ENCODE data around the gene SCRT2.

The SCRT2 gene

GRCh38 chr20:673603-674001 lies 2.0 kb downstream of the SCRT2 start:
- Histone ChIP-seq H3K4me1 (ENCODE audit: control insufficient read depth, insufficient read depth, low read length) (peaks cover 20% of the 10 kb centered on the region), H3K27me3 (ENCODE audit: control insufficient read depth, insufficient read depth, low read length, poor library complexity, severe bottlenecking) (peaks cover 36% of the 10 kb centered on the region), H3K36me3 (ENCODE audit: control insufficient read depth, insufficient read depth, low read length) (no peaks in the 10 kb centered on the region), H3K4me3 (ENCODE audit: insufficient read depth, low read depth, low read length) (no peak overlapping the region), H3K9me3 (ENCODE audit: control insufficient read depth, low read length) (no peaks in the 10 kb centered on the region), H3K27ac (ENCODE audit: insufficient read depth, low read depth, low read length, poor library complexity, severe bottlenecking) (no peak overlapping the region)
- 75 to 78% methylated on average over 3 of the region's 3 CpGs for WGBS, 2 experiments

GRCh38 chr20:672963-673602 lies 2.5 kb downstream of the SCRT2 start:
- Histone ChIP-seq H3K36me3 (ENCODE audit: control insufficient read depth, insufficient read depth, low read length) (no peaks in the 10 kb centered on the region), H3K4me1 (ENCODE audit: control insufficient read depth, insufficient read depth, low read length) (peaks cover 20% of the 10 kb centered on the region), H3K9me3 (ENCODE audit: control insufficient read depth, low read length) (no peaks in the 10 kb centered on the region), H3K4me3 (ENCODE audit: insufficient read depth, low read depth, low read length) (no peak overlapping the region), H3K27ac (ENCODE audit: insufficient read depth, low read depth, low read length, poor library complexity, severe bottlenecking) (no peak overlapping the region), H3K27me3 (ENCODE audit: control insufficient read depth, insufficient read depth, low read length, poor library complexity, severe bottlenecking) (peaks cover 36% of the 10 kb centered on the region)
- WGBS, 2 experiments = 64 to 69% methylated on average over 7 of the region's 7 CpGs

DNA sequence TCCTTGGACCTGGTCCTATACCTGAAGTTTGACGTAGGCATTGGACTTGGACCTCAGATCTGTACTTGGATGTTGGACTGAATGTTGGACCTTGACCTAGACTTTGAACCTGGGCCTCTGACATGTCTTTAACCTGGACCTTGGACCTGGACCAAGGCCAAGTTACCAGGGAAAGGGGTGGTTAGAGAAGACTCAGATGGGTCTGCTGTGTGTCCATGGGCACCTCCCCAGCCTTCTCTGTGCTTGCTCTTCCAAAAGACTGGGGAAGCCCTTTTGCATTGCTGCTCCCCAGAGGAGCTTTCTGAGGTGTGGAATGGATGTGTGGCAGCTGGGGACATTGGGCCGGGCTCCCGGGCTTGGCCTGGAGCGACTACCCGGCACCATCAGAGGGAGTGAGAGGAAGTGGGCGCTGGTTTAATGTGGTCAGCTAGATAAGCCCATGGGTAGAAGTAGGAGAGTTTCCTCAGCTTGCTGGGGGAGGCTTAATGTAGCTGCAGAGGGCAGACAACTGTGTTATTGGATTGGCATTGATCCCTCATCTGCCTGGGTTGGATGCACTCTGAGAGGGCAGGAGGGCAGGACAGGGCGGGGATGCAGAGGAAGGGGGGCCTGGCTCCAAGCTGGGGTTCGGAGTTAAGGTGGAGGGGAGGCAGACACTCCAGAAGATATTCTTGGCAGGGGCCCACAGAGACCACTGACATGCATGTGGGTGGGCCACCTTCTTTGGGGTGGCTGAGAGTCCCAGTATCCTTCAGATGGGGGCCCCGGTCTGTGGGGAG lies 4.2 kb downstream of the SCRT2 start:
- H3K4me1 ChIP-seq (ENCODE audit: control insufficient read depth, insufficient read depth, low read length) = peaks cover 14% of the 10 kb centered on the region
- WGBS, 2 experiments = 90 to 91% methylated on average over 9 of the region's 9 CpGs
- no peak overlapping the region for H3K4me3 ChIP-seq (ENCODE audit: insufficient read depth, low read depth, low read length)
- H3K9me3 ChIP-seq (ENCODE audit: control insufficient read depth, low read length) = no peaks in the 10 kb centered on the region
- no peaks in the 10 kb centered on the region for H3K36me3 ChIP-seq (ENCODE audit: control insufficient read depth, insufficient read depth, low read length)
- H3K27me3 ChIP-seq (ENCODE audit: control insufficient read depth, insufficient read depth, low read length, poor library complexity, severe bottlenecking) = peaks cover 29% of the 10 kb centered on the region
- no peak overlapping the region for H3K27ac ChIP-seq (ENCODE audit: insufficient read depth, low read depth, low read length, poor library complexity, severe bottlenecking)

- H3K4me3 ChIP-seq (ENCODE audit: insufficient read depth, low read depth, low read length) = no peak overlapping the region
- peaks cover 17% of the 10 kb centered on the region for H3K4me1 ChIP-seq (ENCODE audit: control insufficient read depth, insufficient read depth, low read length)
- H3K36me3 ChIP-seq (ENCODE audit: control insufficient read depth, insufficient read depth, low read length) = no peaks in the 10 kb centered on the region
- 82 to 90% methylated on average over 7 of the region's 7 CpGs for WGBS, 2 experiments
- H3K27me3 ChIP-seq (ENCODE audit: control insufficient read depth, insufficient read depth, low read length, poor library complexity, severe bottlenecking) = peaks cover 20% of the 10 kb centered on the region
- H3K9me3 ChIP-seq (ENCODE audit: control insufficient read depth, low read length) = no peaks in the 10 kb centered on the region
- H3K27ac ChIP-seq (ENCODE audit: insufficient read depth, low read depth, low read length, poor library complexity, severe bottlenecking) = no peak overlapping the region
Observed at GRCh38 chr20:669573-669972, 6.0 kb downstream of the SCRT2 start.

- no peaks in the 10 kb centered on the region for H3K9me3 ChIP-seq (ENCODE audit: control insufficient read depth, low read length)
- H3K27ac ChIP-seq (ENCODE audit: insufficient read depth, low read depth, low read length, poor library complexity, severe bottlenecking) = no peak overlapping the region
- no peak overlapping the region for H3K4me3 ChIP-seq (ENCODE audit: insufficient read depth, low read depth, low read length)
- H3K36me3 ChIP-seq (ENCODE audit: control insufficient read depth, insufficient read depth, low read length) = no peaks in the 10 kb centered on the region
- H3K4me1 ChIP-seq (ENCODE audit: control insufficient read depth, insufficient read depth, low read length) = peaks cover 17% of the 10 kb centered on the region
- WGBS, 2 experiments = 76 to 83% methylated on average over 3 of the region's 3 CpGs
- H3K27me3 ChIP-seq (ENCODE audit: control insufficient read depth, insufficient read depth, low read length, poor library complexity, severe bottlenecking) = peaks cover 16% of the 10 kb centered on the region
Observed at GRCh38 chr20:668638-669037, 7.0 kb downstream of the SCRT2 start.

- Histone ChIP-seq H3K9me3 (ENCODE audit: control insufficient read depth, low read length) (no peaks in the 10 kb centered on the region), H3K27ac (ENCODE audit: insufficient read depth, low read depth, low read length, poor library complexity, severe bottlenecking) (no peak overlapping the region), H3K27me3 (ENCODE audit: control insufficient read depth, insufficient read depth, low read length, poor library complexity, severe bottlenecking) (peaks cover 19% of the 10 kb centered on the region), H3K4me1 (ENCODE audit: control insufficient read depth, insufficient read depth, low read length) (peaks cover 17% of the 10 kb centered on the region), H3K36me3 (ENCODE audit: control insufficient read depth, insufficient read depth, low read length) (no peaks in the 10 kb centered on the region), H3K4me3 (ENCODE audit: insufficient read depth, low read depth, low read length) (no peak overlapping the region)
Observed at GRCh38 chr20:668050-668449, 7.6 kb downstream of the SCRT2 start.

- Histone ChIP-seq H3K4me3 (ENCODE audit: insufficient read depth, low read depth, low read length) (no peak overlapping the region), H3K36me3 (ENCODE audit: control insufficient read depth, insufficient read depth, low read length) (no peaks in the 10 kb centered on the region), H3K4me1 (ENCODE audit: control insufficient read depth, insufficient read depth, low read length) (peaks cover 14% of the 10 kb centered on the region), H3K27ac (ENCODE audit: insufficient read depth, low read depth, low read length, poor library complexity, severe bottlenecking) (no peak overlapping the region), H3K9me3 (ENCODE audit: control insufficient read depth, low read length) (no peaks in the 10 kb centered on the region), H3K27me3 (ENCODE audit: control insufficient read depth, insufficient read depth, low read length, poor library complexity, severe bottlenecking) (peaks cover 25% of the 10 kb centered on the region)
- 42 to 46% methylated on average over 9 of the region's 9 CpGs for WGBS, 2 experiments
Observed at GRCh38 chr20:667351-668034, 8.1 kb downstream of the SCRT2 start.

- Histone ChIP-seq H3K27me3 (ENCODE audit: control insufficient read depth, insufficient read depth, low read length, poor library complexity, severe bottlenecking) (peaks cover 30% of the 10 kb centered on the region), H3K4me3 (ENCODE audit: insufficient read depth, low read depth, low read length) (no peak overlapping the region), H3K4me1 (ENCODE audit: control insufficient read depth, insufficient read depth, low read length) (peaks cover 13% of the 10 kb centered on the region), H3K36me3 (ENCODE audit: control insufficient read depth, insufficient read depth, low read length) (no peaks in the 10 kb centered on the region), H3K27ac (ENCODE audit: insufficient read depth, low read depth, low read length, poor library complexity, severe bottlenecking) (no peak overlapping the region), H3K9me3 (ENCODE audit: control insufficient read depth, low read length) (no peaks in the 10 kb centered on the region)
- 75 to 84% methylated on average over 4 of the region's 4 CpGs for WGBS, 2 experiments
Observed at GRCh38 chr20:666877-667276, 8.7 kb downstream of the SCRT2 start.

DNA sequence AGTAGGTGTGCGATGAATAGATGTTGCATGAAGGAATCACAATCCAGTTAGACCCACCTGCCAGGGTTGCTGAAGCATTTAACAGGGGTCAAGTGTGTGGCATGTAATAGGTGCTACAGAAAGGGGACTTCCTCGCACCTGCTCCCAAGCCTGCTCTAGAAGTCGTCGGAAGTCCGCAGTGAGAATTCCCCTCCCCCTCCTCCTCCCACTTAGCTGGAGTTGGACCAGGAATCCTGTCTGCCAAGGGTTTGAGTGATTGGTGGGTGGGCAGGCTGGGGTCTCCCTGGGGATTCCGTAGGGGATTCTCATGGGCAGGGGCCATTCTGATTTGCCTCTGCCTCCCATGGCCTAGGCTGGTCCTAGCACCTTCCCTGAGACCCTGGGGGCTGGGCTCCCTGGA lies 10.3 kb downstream of the SCRT2 start:
- peaks cover 36% of the 10 kb centered on the region for H3K27me3 ChIP-seq (ENCODE audit: control insufficient read depth, insufficient read depth, low read length, poor library complexity, severe bottlenecking)

DNA sequence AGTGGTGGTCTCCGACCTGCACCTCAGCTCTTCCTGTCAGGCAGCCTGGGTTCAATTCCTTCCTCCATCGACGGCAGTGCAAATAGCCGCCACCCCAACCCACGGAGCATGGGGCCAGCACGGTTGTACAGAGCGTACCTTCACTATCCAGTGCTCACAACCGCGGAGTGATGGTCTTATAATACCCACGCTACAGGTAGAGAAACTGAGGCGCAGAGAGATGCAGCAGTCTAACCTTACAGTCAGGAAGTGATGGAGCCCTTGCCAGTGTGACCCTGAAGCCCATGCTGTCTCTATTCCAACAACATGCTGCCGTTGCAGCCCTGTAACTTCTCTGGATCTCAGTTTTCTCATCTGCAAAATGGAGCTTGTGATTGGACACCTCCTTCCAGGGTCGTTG lies 11.0 kb downstream of the SCRT2 start:
- H3K4me1 ChIP-seq (ENCODE audit: control insufficient read depth, insufficient read depth, low read length) = peaks cover 19% of the 10 kb centered on the region
- no peaks in the 10 kb centered on the region for H3K36me3 ChIP-seq (ENCODE audit: control insufficient read depth, insufficient read depth, low read length)
- H3K27me3 ChIP-seq (ENCODE audit: control insufficient read depth, insufficient read depth, low read length, poor library complexity, severe bottlenecking) = peaks cover 36% of the 10 kb centered on the region
- WGBS, 2 experiments = 90% methylated on average over 13 of the region's 13 CpGs
- no peak overlapping the region for H3K4me3 ChIP-seq (ENCODE audit: insufficient read depth, low read depth, low read length)
- no peaks in the 10 kb centered on the region for H3K9me3 ChIP-seq (ENCODE audit: control insufficient read depth, low read length)
- H3K27ac ChIP-seq (ENCODE audit: insufficient read depth, low read depth, low read length, poor library complexity, severe bottlenecking) = no peak overlapping the region

More for the DNA sequence above, 10.3 kb downstream of the SCRT2 start:
- H3K4me1 ChIP-seq (ENCODE audit: control insufficient read depth, insufficient read depth, low read length) = peaks cover 19% of the 10 kb centered on the region
- H3K9me3 ChIP-seq (ENCODE audit: control insufficient read depth, low read length) = no peaks in the 10 kb centered on the region
- H3K36me3 ChIP-seq (ENCODE audit: control insufficient read depth, insufficient read depth, low read length) = no peaks in the 10 kb centered on the region
- WGBS, 2 experiments = 34 to 59% methylated on average over 3 to 6 of the region's 6 CpGs
- H3K4me3 ChIP-seq (ENCODE audit: insufficient read depth, low read depth, low read length) = no peak overlapping the region
- no peak overlapping the region for H3K27ac ChIP-seq (ENCODE audit: insufficient read depth, low read depth, low read length, poor library complexity, severe bottlenecking)
